ENCODE data around the gene ARHGEF28. TPM values are rescaled to one million over a fixed set of nuclear protein-coding genes. Genes with fewer than 3 reads are reported as not detected.

Gene ARHGEF28
- total and polyA plus RNA-seq, 2 donors (not counting 1 experiment from before 2014, with no cell fraction given) = 2.3 to 34.3 TPM

- H3K9ac ChIP-seq (ENCODE audit: insufficient read depth, low read length) = no peak overlapping the region
- TF ChIP-seq CTCF (conservative IDR thresholded peaks at IDR 0.05 in 1 of 2, IDR thresholded peaks at IDR 0.05 in 1 of 2; ENCODE audit: low read depth in 1 of 2, low read length in 2 of 2) (no peak), EZH2 (IDR thresholded peaks at IDR 0.05; ENCODE audit: low read length, missing control alignments) (no peak)
- H2AFZ ChIP-seq (ENCODE audit: low read length) = no peak overlapping the region
- H4K20me1 ChIP-seq (ENCODE audit: control insufficient read depth, extremely low read depth, insufficient read depth, low read length) = no peaks in the 10 kb centered on the region
- H3K27ac ChIP-seq (ENCODE audit: insufficient read depth, low read length) = no peak overlapping the region
- H3K4me1 ChIP-seq (ENCODE audit: control insufficient read depth, extremely low read depth, insufficient read depth, low read length) = no peaks in the 10 kb centered on the region
- no peak overlapping the region for H3K4me3 ChIP-seq (replicated peaks in 1 of 4; ENCODE audit: control extremely low read depth in 1 of 4, insufficient read depth in 1 of 4, low read depth in 3 of 4, low read length in 4 of 4)
- DNase-seq (ENCODE audit: low read depth in 2 of 2) = no peak
- peaks cover 8% of the 10 kb centered on the region for H3K27me3 ChIP-seq (ENCODE audit: control insufficient read depth, insufficient read depth, low read length)
- H3K4me2 ChIP-seq (ENCODE audit: extremely low read depth, insufficient read depth, low read length) = no peak overlapping the region
- H3K9me3 ChIP-seq (ENCODE audit: control insufficient read depth, insufficient read depth, low read depth, low read length) = no peaks in the 10 kb centered on the region
- H3K36me3 ChIP-seq (ENCODE audit: control insufficient read depth, insufficient read depth, low read length) = no peaks in the 10 kb centered on the region
- H3K79me2 ChIP-seq (ENCODE audit: control insufficient read depth, insufficient read depth, low read length) = no peaks in the 10 kb centered on the region
Observed at GRCh38 chr5:73960023-73960422, 334.0 kb downstream of the ARHGEF28 start.

- no peak for TF ChIP-seq EZH2 (IDR thresholded peaks at IDR 0.05; ENCODE audit: low read length, missing control alignments)
- TF ChIP-seq CTCF (conservative IDR thresholded peaks at IDR 0.05 in 1 of 2, IDR thresholded peaks at IDR 0.05 in 1 of 2; ENCODE audit: low read depth in 1 of 2, low read length in 2 of 2) = no peak
- H3K27me3 ChIP-seq (ENCODE audit: control insufficient read depth, insufficient read depth, low read length) = peaks cover 8% of the 10 kb centered on the region
- no peak overlapping the region for H3K27ac ChIP-seq (ENCODE audit: insufficient read depth, low read length)
- no peaks in the 10 kb centered on the region for H3K9me3 ChIP-seq (ENCODE audit: control insufficient read depth, insufficient read depth, low read depth, low read length)
- H3K4me2 ChIP-seq (ENCODE audit: extremely low read depth, insufficient read depth, low read length) = no peak overlapping the region
- H3K79me2 ChIP-seq (ENCODE audit: control insufficient read depth, insufficient read depth, low read length) = no peaks in the 10 kb centered on the region
- H3K4me1 ChIP-seq (ENCODE audit: control insufficient read depth, extremely low read depth, insufficient read depth, low read length) = no peaks in the 10 kb centered on the region
- H3K9ac ChIP-seq (ENCODE audit: insufficient read depth, low read length) = no peak overlapping the region
- no peaks in the 10 kb centered on the region for H4K20me1 ChIP-seq (ENCODE audit: control insufficient read depth, extremely low read depth, insufficient read depth, low read length)
- H2AFZ ChIP-seq (ENCODE audit: low read length) = no peak overlapping the region
- H3K36me3 ChIP-seq (ENCODE audit: control insufficient read depth, insufficient read depth, low read length) = no peaks in the 10 kb centered on the region
- DNase-seq (ENCODE audit: low read depth in 2 of 2) = no peak
- H3K4me3 ChIP-seq (replicated peaks in 1 of 4; ENCODE audit: control extremely low read depth in 1 of 4, insufficient read depth in 1 of 4, low read depth in 3 of 4, low read length in 4 of 4) = no peak overlapping the region
Observed at GRCh38 chr5:73960426-73960825, 334.4 kb downstream of the ARHGEF28 start.

GRCh38 chr5:73962801-73963425 is 336.9 kb downstream of the ARHGEF28 start:
- TF ChIP-seq CTCF (conservative IDR thresholded peaks at IDR 0.05 in 1 of 2, IDR thresholded peaks at IDR 0.05 in 1 of 2; ENCODE audit: low read depth in 1 of 2, low read length in 2 of 2) = no peak
- no peak for TF ChIP-seq EZH2 (IDR thresholded peaks at IDR 0.05; ENCODE audit: low read length, missing control alignments)
- no peaks in the 10 kb centered on the region for H3K9me3 ChIP-seq (ENCODE audit: control insufficient read depth, insufficient read depth, low read depth, low read length)
- no peaks in the 10 kb centered on the region for H3K36me3 ChIP-seq (ENCODE audit: control insufficient read depth, insufficient read depth, low read length)
- H3K4me2 ChIP-seq (ENCODE audit: extremely low read depth, insufficient read depth, low read length) = no peak overlapping the region
- no peak overlapping the region for H2AFZ ChIP-seq (ENCODE audit: low read length)
- peaks cover 3% of the 10 kb centered on the region for H3K27me3 ChIP-seq (ENCODE audit: control insufficient read depth, insufficient read depth, low read length)
- peak in 1 of 2 donors; percentile 89 for DNase-seq (ENCODE audit: low read depth in 2 of 2)
- H3K9ac ChIP-seq (ENCODE audit: insufficient read depth, low read length) = no peak overlapping the region
- no peaks in the 10 kb centered on the region for H3K79me2 ChIP-seq (ENCODE audit: control insufficient read depth, insufficient read depth, low read length)
- no peaks in the 10 kb centered on the region for H3K4me1 ChIP-seq (ENCODE audit: control insufficient read depth, extremely low read depth, insufficient read depth, low read length)
- H3K27ac ChIP-seq (ENCODE audit: insufficient read depth, low read length) = no peak overlapping the region
- H3K4me3 ChIP-seq (replicated peaks in 1 of 4; ENCODE audit: control extremely low read depth in 1 of 4, insufficient read depth in 1 of 4, low read depth in 3 of 4, low read length in 4 of 4) = no peak overlapping the region
- no peaks in the 10 kb centered on the region for H4K20me1 ChIP-seq (ENCODE audit: control insufficient read depth, extremely low read depth, insufficient read depth, low read length)

Measured in fibroblast of lung (primary cell).